ENCODE data around the gene PYGB.

DNA sequence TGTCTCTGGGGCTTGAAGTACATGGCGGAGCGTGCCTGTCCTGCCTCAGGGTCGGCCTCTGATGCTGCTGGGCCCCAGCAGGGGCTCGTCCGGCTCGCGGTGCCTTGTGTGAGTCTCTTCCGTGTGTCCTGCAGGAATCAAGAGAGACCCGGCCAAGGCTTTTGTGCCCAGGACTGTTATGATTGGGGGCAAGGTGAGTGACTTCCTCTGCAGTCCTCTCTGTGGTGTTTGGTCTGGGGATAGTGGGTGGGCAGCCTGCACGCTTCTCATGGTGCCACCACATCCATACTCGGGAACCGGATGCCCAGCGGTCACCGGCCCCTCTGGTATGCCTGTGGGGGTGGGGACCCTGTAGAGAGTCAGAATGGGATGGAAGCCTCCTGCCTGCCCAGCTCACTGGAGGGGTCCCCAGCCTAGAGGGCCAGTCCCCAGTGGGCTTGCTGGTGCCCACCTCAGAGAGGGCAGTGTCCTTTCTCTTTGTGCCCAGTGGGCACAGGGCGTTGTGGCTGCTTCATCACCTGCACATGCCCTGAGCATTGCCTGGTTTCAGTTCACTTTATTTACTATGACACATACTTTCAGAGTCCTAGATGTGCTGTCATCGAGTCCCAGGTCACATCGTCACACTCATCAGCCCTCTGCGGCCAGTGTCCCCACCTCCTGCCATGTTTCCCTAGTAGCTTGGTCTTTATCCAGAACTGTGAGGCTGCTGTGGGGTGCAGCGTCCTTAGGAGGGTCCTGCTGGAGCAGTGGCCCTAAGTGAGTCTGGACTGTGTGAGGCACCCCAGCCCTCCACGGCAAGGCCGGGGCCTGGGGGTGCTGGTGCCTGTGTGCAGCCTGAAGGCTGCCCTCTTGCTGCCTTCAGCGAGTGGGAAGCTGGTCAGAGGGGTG lies 40.7 kb downstream of the PYGB start:
- TF ChIP-seq, protein P1, sequence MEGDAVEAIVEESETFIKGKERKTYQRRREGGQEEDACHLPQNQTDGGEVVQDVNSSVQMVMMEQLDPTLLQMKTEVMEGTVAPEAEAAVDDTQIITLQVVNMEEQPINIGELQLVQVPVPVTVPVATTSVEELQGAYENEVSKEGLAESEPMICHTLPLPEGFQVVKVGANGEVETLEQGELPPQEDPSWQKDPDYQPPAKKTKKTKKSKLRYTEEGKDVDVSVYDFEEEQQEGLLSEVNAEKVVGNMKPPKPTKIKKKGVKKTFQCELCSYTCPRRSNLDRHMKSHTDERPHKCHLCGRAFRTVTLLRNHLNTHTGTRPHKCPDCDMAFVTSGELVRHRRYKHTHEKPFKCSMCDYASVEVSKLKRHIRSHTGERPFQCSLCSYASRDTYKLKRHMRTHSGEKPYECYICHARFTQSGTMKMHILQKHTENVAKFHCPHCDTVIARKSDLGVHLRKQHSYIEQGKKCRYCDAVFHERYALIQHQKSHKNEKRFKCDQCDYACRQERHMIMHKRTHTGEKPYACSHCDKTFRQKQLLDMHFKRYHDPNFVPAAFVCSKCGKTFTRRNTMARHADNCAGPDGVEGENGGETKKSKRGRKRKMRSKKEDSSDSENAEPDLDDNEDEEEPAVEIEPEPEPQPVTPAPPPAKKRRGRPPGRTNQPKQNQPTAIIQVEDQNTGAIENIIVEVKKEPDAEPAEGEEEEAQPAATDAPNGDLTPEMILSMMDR (IDR thresholded peaks at IDR 0.05; ENCODE audit: low read depth, low read length), result no peak
- no peak for TF ChIP-seq POLR2A (IDR thresholded peaks at IDR 0.05; ENCODE audit: extremely low read depth, insufficient read length)
- TF ChIP-seq MAX (IDR thresholded peaks at IDR 0.05; ENCODE audit: low read depth, low read length), result no peak
- no peak for TF ChIP-seq MYC (IDR thresholded peaks at IDR 0.05; ENCODE audit: low read depth, low read length)
